Epidermal melanocyte (primary cell): ENCODE measurements around the gene VPS37B.
A peak's percentile ranks its signal among the peaks of the same experiment; 100 is the strongest.
"Not testable (repeated sequence)": the region's sequence is repeated elsewhere in the genome, so short reads cannot be mapped to it uniquely, and the experiment has no call there.

Source experiments
- DNase-seq: peaks from one replicate; pipeline ENCODE4 v3.0.0; 2011; ENCODE audit warnings: low spot score; ENCODE audit not compliant: insufficient read length

The VPS37B gene

DNA sequence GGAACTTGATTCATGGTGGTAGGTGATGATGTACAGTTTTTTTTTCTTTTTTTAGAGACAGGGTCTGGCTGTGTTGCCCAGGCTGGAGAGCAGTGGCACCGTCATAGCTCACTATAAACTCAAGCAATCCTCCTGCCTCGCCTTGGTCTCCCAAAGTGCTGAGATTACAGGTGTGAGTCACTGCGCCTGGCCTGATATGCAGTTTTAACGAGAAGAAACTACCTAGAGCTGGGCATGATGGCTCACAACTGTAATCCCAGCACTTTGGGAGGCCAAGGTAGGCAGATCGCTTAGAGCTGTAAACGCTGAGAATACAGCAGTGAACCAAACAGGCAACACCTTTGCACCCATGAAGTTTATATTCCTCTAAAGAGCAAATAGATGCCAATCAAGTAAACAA is 13.0 kb upstream of the VPS37B start:
- DNase-seq: no peak

- DNase-seq: not testable (repeated sequence)
Observed at GRCh38 chr12:122905258-122905657, 9.3 kb upstream of the VPS37B start.

DNA sequence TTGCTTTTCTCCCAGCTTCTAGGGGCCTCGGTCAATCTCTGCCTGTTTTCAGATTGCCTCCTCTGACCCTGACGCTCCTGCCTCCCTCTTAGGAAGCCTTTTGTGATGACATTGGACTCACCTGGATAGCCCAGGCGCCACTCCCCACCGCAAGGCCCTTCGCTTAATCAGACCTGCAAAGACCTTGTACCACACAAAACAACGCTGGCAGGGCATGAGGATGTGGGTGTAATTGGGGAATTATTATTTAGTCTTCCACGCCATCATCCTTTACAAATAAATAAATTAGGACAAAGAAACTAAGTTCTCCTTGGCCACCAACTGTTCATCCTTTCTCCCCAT is 7.7 kb upstream of the VPS37B start:
- no peak for DNase-seq

- DNase-seq: no peak
Observed at GRCh38 chr12:122902854-122903692, 7.1 kb upstream of the VPS37B start.

DNA sequence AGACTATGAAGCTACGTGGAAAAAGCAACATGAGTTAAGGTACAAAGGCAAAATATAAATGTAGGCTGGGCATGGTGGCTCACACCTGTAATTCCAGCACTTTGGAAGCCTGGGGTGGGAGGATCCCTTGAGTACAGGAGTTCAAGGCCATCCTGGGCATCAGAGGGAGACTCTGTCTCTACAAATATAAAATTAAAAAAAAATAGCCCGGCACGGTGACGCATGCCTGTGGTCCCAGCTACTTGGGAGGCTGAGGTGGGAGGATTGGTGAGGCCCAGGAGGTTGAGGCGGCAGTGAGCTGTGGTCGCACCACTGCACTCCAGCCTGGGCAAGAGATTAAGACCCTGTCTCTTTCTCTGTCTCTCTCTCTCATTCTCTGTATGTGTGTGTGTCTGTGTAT is 4.0 kb upstream of the VPS37B start:
- no peak for DNase-seq

DNA sequence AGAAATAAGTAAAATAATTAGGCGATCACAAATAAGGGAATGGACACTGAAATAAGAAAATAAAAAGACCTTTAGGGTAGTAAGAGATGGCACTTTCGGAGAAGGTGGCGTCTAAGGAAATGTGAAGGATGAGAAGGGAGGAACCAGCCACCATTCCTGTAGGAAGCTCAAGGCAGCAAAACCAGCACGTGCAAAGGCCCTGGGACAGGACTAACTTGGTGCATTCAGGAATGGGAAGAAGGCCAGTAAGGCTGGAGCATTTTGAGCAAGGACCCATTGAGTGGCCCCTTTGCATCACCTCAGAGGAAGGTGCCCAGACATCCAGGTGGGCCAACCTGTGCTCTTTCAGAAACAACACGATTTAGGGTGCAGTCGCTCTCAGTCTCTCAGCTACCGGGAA is 738 bp upstream of the VPS37B start:
- DNase-seq: no peak

- DNase-seq: no peak
Observed at GRCh38 chr12:122895320-122895703, 612 bp downstream of the VPS37B start.

DNA sequence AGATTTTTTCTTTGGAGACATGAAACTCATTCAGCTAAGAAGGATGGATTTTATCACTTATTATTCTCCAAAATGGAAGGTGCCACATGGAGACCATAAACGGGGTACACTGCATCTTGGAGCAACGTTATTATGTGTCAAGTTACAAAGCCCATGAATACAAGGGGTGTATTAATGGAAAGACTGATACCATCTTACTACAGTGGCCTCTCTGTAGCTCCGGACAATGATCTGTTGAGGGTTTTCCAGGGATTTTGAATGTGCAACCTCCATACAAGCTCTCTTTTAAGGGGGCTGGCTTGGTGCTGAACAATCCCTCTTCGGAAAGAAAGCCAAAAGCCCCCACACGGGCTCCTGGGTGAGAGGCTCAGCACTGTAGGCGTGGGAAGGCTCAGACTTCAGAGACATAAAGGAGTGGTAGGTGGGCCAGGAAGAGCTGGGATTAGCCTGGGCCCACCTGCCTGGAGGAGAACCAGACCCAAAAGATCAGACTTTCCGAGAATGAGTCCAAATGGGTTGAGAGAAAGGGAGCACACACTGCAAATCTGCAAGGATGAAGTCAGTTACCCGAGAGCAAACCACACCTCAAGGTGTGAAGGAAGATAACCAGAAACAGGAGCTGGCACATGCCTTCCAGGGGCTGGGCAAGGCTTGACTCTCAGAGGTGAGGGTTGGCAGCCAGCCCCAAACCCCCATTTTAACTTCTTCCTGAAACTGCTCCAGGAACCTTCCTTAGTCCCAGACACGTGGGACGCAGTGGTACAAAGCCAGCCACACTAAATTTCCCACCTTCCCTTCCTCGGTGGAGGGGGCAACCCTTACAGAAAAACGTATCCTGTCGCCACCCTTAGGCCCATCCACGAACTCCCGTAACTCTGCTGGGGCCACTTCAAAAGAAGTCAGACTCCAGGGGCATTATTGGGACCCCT is 1.5 kb downstream of the VPS37B start:
- DNase-seq: no peak

- DNase-seq: no peak
Observed at GRCh38 chr12:122893208-122894153, 2.4 kb downstream of the VPS37B start.

GRCh38 chr12:122892724-122893123 is 3.2 kb downstream of the VPS37B start:
- DNase-seq: not testable (repeated sequence)

DNA sequence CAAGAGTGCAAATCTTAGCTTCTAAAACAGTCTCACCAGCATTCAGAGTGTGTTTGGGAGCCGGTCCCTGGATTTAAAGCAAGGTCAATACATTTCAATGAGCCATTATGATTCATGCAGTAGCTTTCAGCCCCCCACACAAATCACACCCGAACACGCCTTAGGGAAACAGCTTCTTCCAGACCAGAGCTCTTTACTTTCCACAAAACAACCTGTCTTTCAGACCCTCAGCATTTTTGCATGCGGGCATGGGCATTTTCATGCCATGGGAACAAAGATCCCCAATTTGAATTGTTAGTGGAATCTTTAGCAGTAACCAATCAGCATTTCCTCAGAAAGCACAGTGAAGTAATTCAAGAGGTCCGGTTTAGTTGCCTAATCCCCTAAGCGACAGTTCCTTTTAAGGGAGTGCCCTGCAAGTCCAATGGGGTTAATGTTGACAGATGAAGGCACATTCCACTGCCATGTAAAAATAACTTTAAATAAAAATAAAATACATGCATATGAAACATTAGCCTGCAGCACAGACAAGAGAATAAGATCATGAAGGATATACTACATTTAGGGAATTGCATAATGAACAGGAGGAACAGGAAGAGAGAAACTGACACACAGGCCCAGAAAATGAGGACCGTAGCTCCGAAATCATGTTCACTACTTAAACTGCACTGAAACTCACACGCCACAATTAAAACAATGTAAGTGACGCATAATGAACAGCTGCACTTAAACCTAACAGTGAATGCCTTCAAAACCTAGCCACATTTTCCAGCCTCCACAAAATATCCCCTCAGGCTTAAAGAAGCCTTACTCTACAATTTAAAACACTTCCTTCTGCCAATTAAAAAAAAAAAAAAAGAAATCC is 4.0 kb downstream of the VPS37B start:
- DNase-seq: peak; percentile 92

DNA sequence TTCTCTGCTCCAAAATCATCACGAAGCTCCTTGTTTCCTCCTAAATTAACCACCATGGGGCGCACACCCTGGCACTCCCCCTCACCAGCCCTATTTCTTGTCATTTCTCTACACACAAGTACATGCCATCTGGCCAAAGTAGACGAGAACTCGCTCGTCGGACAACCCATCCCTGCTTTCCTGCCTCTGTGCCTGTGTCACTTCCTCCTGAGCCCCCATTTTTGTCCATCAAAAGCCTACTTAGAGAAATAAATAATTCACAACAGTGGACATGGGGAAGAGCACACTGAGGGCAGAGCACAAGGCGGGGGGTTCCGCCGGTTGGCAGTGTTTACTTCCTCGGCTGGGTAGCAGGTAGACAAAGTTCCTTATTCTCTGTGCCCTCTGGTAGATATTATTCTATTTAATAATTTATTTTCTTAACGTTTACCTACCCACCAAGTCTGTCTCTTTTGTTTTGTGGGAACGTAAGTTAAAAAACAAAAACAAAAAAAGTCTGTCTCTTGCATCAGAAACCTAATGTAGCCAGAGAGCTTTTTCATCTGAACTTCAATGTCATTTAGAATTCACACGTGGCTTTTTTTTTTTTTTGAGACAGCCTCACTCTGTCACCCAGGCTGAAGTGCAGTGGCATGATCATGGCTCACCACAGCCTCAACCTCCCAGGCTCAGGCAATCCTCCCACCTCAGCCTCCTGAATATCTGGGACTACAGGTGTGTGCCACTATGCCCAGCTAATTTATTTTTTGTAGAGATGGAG is 6.0 kb downstream of the VPS37B start:
- DNase-seq: no peak

DNA sequence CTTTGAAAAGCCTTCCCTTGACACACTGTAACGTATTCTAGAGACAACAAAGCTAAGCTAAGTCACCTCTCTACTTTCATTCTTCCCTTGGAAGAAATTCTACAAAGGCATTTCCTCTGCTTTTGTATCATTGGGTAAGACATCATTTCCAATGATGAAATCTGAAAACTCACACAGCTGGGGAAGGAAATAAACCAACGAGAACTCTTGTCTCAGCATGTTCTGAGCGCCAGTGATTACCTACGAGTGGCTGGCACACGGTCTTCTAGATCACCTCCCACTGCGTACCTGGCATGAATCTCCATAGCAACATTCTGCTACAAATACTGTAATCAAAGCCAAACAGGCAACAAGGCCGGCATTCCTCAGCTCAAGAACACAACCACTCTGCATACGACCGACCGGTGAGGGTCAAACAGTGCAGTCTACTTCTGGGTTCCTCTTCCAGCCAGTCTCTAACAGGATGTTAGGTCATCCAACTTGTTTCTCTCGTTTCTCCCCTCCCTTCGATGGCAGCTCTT is 7.6 kb downstream of the VPS37B start:
- no peak for DNase-seq

DNA sequence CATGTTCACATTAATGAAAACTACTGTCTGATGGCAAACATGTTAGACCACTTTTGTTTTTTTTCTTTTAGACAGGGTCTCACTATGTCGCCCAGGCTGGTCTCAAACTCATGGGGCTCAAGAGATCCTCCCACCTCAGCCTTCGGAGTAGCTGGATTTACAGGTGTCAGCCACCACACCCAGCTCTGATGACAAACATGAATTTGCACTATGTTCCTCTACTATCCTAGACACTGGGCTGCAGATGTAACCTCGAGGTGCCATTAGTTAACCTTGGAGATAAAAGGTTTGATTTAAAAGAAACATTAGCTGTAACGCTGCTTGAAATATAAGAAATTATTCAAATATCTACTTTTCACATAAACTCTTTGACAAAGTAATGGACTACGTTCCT is 8.1 kb downstream of the VPS37B start:
- no peak for DNase-seq

DNA sequence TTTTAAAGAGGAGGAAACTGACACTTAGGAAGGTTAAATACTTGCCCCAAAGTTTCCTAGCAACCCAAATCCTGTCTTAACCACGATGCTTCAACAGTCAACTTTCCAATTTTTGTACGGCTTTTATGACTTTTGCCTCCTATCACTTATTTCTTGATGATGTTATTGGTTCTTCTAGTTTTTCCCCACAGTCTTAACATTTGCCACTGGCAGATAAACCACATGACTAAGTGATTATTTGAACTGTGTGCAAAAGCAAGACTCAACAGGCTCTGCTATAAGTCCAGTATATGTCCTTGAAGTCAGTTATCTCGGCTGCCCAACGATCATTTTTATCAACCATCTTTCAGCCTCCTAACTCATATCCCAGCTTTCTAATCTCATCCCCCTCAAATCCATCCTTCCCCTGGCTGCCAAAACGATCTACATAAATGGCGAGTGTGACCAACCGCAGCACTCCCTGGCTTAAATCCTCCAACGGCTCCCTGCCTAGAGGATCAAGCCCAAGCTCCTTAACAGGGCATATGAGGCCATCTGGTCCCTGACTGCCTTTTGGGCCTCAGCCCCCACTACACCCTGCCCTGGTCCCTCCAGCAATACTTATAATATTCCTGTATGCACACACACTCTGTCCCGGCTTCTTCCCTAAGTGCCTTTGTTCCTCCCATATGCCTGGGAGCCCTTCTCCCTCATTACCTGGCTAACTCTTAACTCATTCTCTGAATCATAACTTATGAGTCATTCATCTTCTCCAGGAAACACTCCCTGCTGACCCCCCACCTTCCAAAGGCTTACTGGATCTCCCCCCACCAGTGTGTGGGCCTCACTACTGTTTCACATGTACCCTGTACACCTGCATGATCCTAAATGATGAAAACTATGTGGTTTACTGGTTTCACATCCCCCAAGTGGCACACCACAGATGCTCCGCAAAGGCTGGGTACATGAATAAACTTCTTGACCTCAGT is 8.8 kb downstream of the VPS37B start:
- no peak for DNase-seq

DNA sequence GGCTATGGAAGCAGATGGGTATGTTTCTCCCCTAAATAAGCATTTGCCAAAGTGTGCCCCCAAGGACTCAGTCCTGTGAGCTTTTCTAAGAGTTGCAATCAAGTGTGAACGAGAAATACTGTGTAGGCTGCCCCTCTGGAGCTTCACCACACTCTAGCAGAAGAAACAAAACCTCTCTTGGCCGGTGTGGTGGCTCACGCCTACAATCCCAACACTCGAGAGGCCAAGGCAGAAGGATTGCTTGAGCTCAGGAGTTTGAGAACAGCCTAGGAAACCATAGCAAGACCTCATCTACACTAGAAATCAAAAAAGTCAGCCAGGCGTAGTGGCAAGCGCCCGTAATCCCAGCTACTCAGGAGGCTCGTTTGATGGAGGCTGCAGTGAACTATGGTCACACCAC is 9.8 kb downstream of the VPS37B start:
- no peak for DNase-seq

DNA sequence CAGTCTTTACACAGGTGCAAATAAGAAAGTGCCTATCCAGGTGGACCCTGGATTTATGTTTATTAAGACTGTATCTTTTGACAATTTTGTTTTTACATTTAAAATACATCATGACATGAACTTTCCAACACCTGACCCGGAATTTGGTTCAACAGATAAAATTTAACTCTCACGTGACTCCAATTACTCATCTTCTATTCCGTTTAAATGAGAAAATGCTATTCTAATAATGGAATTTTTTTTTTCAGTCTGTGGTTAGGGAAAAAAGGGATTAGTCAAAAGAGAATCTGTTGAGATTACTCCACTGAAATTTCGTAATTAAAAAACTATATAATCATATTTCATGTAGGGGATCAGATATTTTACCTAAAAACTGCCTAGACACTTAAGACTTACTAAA is 11.1 kb downstream of the VPS37B start:
- no peak for DNase-seq

DNA sequence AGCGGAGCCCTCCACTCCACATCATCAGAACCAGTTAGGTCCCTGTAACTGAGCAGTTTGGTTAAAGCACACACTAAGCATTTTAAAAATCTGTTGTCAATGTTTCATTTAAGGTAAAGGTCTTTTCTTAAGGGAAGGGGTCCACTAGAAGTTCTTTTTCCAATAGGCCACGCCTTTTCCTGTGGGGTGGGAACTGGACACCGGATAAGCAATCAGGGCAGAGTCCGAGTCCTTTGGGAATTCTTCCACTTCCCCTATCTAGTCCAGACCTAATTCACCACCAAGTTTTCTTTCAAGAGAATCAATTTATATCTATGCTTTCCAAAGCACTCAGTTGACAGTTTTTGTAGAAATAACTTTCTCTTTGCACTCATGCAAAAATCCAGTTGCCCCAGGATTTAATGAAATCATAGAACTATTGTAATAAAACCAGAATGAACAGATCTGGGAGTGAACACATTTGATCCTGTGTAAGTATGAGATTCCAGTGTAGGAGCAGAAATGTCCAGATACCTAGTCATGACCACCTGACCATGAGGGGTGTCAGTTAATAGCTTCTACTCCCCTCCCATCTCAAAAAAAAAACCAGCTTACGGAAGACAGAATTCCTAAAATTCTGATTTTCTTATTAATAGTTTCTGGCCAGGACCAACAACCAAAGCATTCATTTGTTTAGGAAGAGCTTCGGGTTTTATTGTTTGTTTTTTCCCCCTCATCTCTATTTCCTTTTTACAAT is 11.7 kb downstream of the VPS37B start:
- no peak for DNase-seq
